RWPE1 (cell line): ENCODE results near the gene TRPM5.
A peak's percentile ranks its signal among the peaks of the same experiment; 100 is the strongest.

ENCODE experiments used
- CTCF ChIA-PET: fragments of 350-600 bp; sonication (Branson Sonifier 250); formaldehyde crosslinking; extraction: SDS; loops from one replicate; lab custom pipeline; 2021; lab: Yijun Ruan, JAX
- POLR2A ChIA-PET: fragments of 400-600 bp; formaldehyde crosslinking; extraction: SDS; loops from one replicate; lab custom pipeline; 2020; ENCODE audit warnings: antibody characterized with exemption; ENCODE audit not compliant: low non-redundant PET; lab: Yijun Ruan, JAX
- DNase-seq: peaks from one replicate; pipeline ENCODE4 v3.0.0; 2012; ENCODE audit warnings: low spot score
- H3K27ac ChIP-seq: fragments of 450-650 bp; 2 replicates; pipeline ENCODE4 v1.5.1; 2017
- TF ChIP-seq, protein P1 (sequence below): fragments of 450-650 bp; conservative IDR thresholded peaks from 2 replicates; pipeline ENCODE4 v1.5.1; 2017; ENCODE audit warnings: low read depth, mild to moderate bottlenecking

The TRPM5 gene

DNA sequence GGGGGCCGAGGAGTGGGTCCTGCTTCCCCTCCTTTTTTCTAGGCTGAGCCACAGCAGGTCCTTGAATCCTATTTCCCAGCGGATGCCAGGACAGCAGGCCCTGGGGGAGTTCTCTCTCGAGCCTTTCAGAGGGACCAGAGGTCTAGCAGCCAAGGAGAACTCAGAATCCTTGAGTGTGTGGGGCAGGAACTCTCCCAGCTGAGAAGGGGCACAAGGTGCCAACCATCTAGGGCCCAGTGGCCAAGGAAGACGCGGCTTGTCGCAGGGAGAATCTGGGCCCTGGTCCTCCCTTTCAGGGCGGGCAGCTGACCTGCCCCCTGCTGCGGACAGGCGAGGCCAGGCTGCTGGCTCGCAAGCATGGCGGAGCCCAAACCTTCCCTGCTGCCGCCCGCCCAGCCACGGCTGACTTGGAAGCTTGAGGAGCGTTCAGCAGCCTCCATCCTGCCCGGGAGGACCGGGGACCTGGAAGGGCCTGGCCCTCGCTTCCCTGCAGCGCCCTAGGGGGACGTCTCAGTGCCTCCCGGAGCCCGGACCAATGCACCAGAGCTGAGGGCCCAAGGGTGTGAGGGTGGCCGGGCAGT, 44.7 kb downstream of the TRPM5 start:
- CTCF ChIA-PET, result interaction anchor here (0.5 to 6.3 kb wide), 9 partner anchors 9 to 1895 kb away, joined by 3 to 50 read pairs (median 3); no protein-coding TSS in a partner anchor
- POLR2A ChIA-PET, result no interaction called here
- peak overlapping the region; percentile 94 for H3K27ac ChIP-seq
- DNase-seq, result no peak
- TF ChIP-seq, protein P1, sequence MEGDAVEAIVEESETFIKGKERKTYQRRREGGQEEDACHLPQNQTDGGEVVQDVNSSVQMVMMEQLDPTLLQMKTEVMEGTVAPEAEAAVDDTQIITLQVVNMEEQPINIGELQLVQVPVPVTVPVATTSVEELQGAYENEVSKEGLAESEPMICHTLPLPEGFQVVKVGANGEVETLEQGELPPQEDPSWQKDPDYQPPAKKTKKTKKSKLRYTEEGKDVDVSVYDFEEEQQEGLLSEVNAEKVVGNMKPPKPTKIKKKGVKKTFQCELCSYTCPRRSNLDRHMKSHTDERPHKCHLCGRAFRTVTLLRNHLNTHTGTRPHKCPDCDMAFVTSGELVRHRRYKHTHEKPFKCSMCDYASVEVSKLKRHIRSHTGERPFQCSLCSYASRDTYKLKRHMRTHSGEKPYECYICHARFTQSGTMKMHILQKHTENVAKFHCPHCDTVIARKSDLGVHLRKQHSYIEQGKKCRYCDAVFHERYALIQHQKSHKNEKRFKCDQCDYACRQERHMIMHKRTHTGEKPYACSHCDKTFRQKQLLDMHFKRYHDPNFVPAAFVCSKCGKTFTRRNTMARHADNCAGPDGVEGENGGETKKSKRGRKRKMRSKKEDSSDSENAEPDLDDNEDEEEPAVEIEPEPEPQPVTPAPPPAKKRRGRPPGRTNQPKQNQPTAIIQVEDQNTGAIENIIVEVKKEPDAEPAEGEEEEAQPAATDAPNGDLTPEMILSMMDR, result no peak

GRCh38 chr11:2398664-2399355, 45.5 kb downstream of the TRPM5 start:
- TF ChIP-seq, protein P1, result no peak
- no peak for DNase-seq
- peak overlapping the region; percentile 94 for H3K27ac ChIP-seq
- POLR2A ChIA-PET, result no interaction called here
- CTCF ChIA-PET, result interaction anchor here (0.5 to 6.3 kb wide), 5 partner anchors 9 to 120 kb away, joined by 3 to 50 read pairs (median 3); no protein-coding TSS in a partner anchor

- CTCF ChIA-PET, result interaction anchor here (0.8 kb wide), 1 partner anchor 493 kb away, joined by 3 read pairs; no protein-coding TSS in a partner anchor
- POLR2A ChIA-PET, result no interaction called here
Observed at GRCh38 chr11:2397005-2397404, 47.3 kb downstream of the TRPM5 start.

DNA sequence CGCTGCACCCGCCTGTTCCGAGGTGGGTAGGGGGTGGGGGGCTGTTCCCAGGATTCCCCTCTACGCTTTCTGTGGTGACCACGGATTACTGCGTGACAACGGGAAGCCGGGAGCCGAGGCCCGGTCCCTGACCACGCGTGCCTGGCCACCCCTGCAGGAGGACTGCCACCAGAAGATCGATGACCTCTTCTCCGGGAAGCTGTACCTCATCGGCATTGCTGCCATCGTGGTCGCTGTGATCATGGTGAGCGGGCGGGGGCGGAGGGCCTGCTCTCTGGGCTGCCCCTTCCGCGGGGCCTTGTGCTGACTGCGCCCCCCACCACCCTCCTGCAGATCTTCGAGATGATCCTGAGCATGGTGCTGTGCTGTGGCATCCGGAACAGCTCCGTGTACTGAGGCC, 47.8 kb downstream of the TRPM5 start:
- CTCF ChIA-PET, result interaction anchor here (0.8 kb wide), 1 partner anchor 494 kb away, joined by 3 read pairs; no protein-coding TSS in a partner anchor

More at GRCh38 chr11:2397005-2397404, 47.3 kb downstream of the TRPM5 start:
- TF ChIP-seq, protein P1, result no peak
- peak overlapping the region; percentile 99 for H3K27ac ChIP-seq
- DNase-seq, result no peak

GRCh38 chr11:2395856-2396255, 48.5 kb downstream of the TRPM5 start:
- POLR2A ChIA-PET, result interaction anchor here (0.5 kb wide), 1 partner anchor 9 kb away, joined by 3 read pairs; no protein-coding TSS in a partner anchor
- DNase-seq, result no peak

More for the DNA sequence above, 47.8 kb downstream of the TRPM5 start:
- H3K27ac ChIP-seq, result peak overlapping the region; percentile 99
- DNase-seq, result no peak
- TF ChIP-seq, protein P1, result no peak
- POLR2A ChIA-PET, result interaction anchor here (0.5 kb wide), 1 partner anchor 9 kb away, joined by 3 read pairs; no protein-coding TSS in a partner anchor

DNA sequence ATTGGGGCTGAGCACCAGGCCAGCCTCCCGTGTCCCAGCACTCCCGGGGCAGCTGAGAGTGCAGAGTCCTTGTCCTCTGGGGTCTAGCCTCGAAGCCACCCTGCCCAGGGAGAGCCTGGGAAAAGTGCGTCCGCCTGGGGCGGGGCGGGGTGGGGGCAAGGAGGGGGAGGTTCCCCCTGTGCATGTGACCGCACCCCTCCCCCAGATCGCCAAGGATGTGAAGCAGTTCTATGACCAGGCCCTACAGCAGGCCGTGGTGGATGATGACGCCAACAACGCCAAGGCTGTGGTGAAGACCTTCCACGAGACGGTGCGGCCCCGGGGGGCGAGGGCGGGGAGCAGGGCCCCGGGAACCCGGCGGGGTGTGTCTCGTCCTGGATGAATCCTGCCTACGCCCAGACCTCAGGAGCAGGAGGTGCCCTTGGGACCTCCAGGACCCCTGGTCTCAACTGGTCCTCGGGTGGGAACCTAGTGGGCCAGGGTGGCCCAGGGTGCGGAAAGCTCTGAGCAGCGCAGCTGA, 49.0 kb downstream of the TRPM5 start:
- ChIA-PET CTCF (no interaction called here), POLR2A (no interaction called here)
- H3K27ac ChIP-seq, result peak overlapping the region; percentile 99
- DNase-seq, result no peak
- TF ChIP-seq, protein P1, result no peak

More at GRCh38 chr11:2395856-2396255, 48.5 kb downstream of the TRPM5 start:
- CTCF ChIA-PET, result no interaction called here
- TF ChIP-seq, protein P1, result no peak
- H3K27ac ChIP-seq, result peak overlapping the region; percentile 99
